ENCODE results near the gene AUTS2. TPM values are rescaled to one million over a fixed set of nuclear protein-coding genes. Genes with fewer than 3 reads are reported as not detected.

AUTS2 gene
- total RNA-seq, 1 donor from 2014 or later = 9.9 TPM

DNA sequence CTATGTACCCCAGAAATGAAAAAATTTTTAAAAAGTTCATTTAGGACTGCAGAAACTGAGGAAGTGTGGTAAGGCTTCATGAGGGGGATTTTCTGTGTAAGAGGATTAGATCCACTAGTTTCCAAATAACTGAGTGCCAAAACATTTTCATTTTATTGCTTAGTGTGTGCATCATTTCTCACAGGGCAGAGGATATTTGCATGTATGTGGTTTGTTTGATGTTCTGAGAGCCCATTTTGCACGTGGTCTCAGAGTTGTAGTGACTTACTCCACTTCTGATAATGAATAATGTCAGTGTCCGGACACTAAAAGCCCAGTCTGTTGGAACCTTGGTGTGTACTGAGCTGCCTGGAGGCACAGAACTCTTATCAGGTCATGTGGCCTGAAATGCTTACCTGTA lies 299.9 kb downstream of the AUTS2 start:
- TF ChIP-seq, protein P1, sequence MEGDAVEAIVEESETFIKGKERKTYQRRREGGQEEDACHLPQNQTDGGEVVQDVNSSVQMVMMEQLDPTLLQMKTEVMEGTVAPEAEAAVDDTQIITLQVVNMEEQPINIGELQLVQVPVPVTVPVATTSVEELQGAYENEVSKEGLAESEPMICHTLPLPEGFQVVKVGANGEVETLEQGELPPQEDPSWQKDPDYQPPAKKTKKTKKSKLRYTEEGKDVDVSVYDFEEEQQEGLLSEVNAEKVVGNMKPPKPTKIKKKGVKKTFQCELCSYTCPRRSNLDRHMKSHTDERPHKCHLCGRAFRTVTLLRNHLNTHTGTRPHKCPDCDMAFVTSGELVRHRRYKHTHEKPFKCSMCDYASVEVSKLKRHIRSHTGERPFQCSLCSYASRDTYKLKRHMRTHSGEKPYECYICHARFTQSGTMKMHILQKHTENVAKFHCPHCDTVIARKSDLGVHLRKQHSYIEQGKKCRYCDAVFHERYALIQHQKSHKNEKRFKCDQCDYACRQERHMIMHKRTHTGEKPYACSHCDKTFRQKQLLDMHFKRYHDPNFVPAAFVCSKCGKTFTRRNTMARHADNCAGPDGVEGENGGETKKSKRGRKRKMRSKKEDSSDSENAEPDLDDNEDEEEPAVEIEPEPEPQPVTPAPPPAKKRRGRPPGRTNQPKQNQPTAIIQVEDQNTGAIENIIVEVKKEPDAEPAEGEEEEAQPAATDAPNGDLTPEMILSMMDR (IDR thresholded peaks at IDR 0.05; ENCODE audit: insufficient read depth, low read length, poor library complexity, severe bottlenecking) = no peak
- no peak for DNase-seq (ENCODE audit: low read depth)
- no peaks in the 10 kb centered on the region for H3K27me3 ChIP-seq (ENCODE audit: control insufficient read depth, insufficient read depth, low read length)
- no peaks in the 10 kb centered on the region for H3K36me3 ChIP-seq (ENCODE audit: control insufficient read depth, insufficient read depth, low read length)
- no peak overlapping the region for H3K4me3 ChIP-seq (ENCODE audit: low read depth, low read length)

DNA sequence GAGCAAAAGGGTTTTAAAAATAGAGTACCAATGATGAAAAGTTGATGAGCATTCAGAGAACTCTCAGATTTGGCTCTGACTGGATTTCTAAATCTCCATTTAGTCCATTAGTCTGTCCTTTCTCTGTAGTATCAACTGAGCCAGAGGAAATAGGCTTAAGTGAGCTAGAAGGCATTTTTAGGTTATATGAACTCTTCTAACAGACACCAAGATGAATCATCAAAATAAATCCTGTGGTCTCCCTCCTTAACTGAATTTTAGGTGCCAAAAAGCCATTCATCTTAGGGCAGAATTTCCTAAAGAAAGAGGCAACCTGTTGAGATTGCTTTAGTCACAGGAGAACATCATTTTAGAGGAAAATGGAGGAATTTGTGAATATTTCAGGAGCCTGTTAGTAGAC lies 305.1 kb downstream of the AUTS2 start:
- TF ChIP-seq, protein P1 (IDR thresholded peaks at IDR 0.05; ENCODE audit: insufficient read depth, low read length, poor library complexity, severe bottlenecking) = no peak
- Histone ChIP-seq H3K4me3 (ENCODE audit: low read depth, low read length) (no peak overlapping the region), H3K36me3 (ENCODE audit: control insufficient read depth, insufficient read depth, low read length) (no peaks in the 10 kb centered on the region), H3K27me3 (ENCODE audit: control insufficient read depth, insufficient read depth, low read length) (no peaks in the 10 kb centered on the region)
- DNase-seq (ENCODE audit: low read depth) = no peak

DNA sequence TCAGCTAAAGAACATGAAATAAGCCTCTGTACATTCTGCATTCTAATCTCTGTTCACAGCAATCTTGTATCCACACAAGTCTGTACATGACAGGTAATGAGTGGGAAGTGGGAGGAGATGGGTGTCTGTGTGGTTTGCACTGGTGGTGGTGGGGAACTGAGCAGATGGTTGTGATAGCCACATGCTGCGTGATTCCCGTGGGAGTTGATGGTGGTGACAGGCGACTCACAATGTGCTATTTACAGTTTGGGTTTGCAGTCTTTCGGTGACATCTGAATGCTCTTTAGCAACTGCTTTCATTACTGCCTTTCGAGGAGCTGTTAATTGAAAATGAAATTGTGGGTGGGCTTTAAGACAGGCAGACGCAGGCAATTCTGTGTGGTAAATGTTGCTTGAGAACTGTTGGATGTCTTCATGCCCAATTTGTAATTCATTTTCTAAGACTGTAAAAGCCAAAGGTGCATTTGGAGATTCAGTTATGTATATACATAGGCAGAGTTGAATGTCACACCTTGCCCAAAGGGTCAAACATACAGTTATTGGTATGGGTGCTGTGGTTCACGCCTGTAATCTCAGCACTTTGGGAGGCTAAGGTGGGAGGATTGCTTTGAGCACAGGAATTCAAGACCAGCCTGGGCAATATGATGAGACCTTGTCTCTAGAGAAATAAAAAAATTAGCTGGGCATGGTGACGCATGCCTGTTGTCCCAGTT lies 308.2 kb downstream of the AUTS2 start:
- no peak overlapping the region for H3K4me3 ChIP-seq (ENCODE audit: low read depth, low read length)
- TF ChIP-seq, protein P1 (IDR thresholded peaks at IDR 0.05; ENCODE audit: insufficient read depth, low read length, poor library complexity, severe bottlenecking) = no peak
- H3K27me3 ChIP-seq (ENCODE audit: control insufficient read depth, insufficient read depth, low read length) = no peaks in the 10 kb centered on the region
- no peak for DNase-seq (ENCODE audit: low read depth)
- no peaks in the 10 kb centered on the region for H3K36me3 ChIP-seq (ENCODE audit: control insufficient read depth, insufficient read depth, low read length)

DNA sequence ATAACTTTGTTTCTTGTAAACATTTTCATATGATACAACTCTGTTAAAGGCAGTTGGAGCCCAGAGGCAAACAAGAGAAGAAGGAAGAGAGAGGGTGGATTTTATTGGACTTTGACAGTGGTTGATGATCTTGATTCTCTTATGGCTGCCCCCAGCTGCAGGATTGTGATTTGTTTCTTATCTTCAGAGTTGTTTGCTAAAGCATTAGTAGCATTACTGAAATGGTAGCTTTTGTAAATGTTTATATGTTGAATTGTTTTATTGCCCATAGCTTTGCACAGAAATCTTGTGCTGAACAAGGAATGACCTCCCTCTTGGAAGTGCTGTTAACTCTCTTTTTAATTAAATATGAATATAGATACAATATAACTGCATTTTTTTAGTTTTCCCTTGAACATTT lies 309.4 kb downstream of the AUTS2 start:
- Histone ChIP-seq H3K27me3 (ENCODE audit: control insufficient read depth, insufficient read depth, low read length) (no peaks in the 10 kb centered on the region), H3K36me3 (ENCODE audit: control insufficient read depth, insufficient read depth, low read length) (no peaks in the 10 kb centered on the region), H3K4me3 (ENCODE audit: low read depth, low read length) (no peak overlapping the region)
- TF ChIP-seq, protein P1 (IDR thresholded peaks at IDR 0.05; ENCODE audit: insufficient read depth, low read length, poor library complexity, severe bottlenecking) = no peak
- DNase-seq (ENCODE audit: low read depth) = no peak

DNA sequence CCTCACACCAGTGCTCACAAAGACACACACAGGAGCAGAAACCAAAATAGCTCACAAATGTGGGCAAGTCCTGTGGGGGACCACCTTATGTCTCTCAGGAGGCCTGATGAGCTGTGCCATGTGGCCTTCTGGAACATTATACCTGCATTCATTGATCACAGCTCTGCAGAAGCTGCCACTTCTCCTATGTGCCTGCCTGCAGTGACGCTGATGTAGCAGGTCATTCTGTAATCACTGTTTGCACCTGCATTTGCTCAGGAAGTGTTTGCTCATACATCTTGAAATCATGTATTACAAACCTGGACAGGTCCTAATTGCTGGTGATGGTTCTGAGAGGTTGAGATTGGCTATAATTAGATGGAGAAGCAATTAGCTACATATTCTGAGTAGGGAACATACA lies 310.2 kb downstream of the AUTS2 start:
- DNase-seq (ENCODE audit: low read depth) = no peak
- H3K27me3 ChIP-seq (ENCODE audit: control insufficient read depth, insufficient read depth, low read length) = no peaks in the 10 kb centered on the region
- TF ChIP-seq, protein P1 (IDR thresholded peaks at IDR 0.05; ENCODE audit: insufficient read depth, low read length, poor library complexity, severe bottlenecking) = no peak
- H3K4me3 ChIP-seq (ENCODE audit: low read depth, low read length) = no peak overlapping the region
- H3K36me3 ChIP-seq (ENCODE audit: control insufficient read depth, insufficient read depth, low read length) = no peaks in the 10 kb centered on the region

DNA sequence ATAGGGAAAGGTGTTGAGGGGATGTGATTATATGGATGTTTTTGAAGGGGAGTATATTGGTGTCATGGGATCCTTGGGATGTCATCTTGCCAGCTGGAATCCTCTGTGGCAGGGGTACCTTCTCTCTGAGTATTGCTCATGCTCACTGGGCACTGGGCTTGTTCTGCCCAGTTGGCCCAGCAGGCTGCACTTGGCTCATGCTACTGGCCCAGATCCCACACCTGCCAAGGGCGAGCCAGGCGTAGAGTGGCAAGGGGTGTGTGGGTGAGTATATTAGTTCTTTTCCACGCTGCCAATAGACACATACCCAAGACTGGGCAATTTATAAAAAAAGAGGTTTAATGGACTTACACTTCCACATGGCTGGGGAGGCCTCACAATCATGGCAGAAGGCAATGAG lies 311.9 kb downstream of the AUTS2 start:
- TF ChIP-seq, protein P1 (IDR thresholded peaks at IDR 0.05; ENCODE audit: insufficient read depth, low read length, poor library complexity, severe bottlenecking) = no peak
- H3K27me3 ChIP-seq (ENCODE audit: control insufficient read depth, insufficient read depth, low read length) = no peaks in the 10 kb centered on the region
- no peaks in the 10 kb centered on the region for H3K36me3 ChIP-seq (ENCODE audit: control insufficient read depth, insufficient read depth, low read length)

More for the DNA sequence above, 311.9 kb downstream of the AUTS2 start:
- DNase-seq (ENCODE audit: low read depth) = no peak
- H3K4me3 ChIP-seq (ENCODE audit: low read depth, low read length) = no peak overlapping the region

All from kidney epithelial cell (primary cell).